ENCODE data around the gene GSAP. TPM values are rescaled to one million over a fixed set of nuclear protein-coding genes. Genes with fewer than 3 reads are reported as not detected.

The GSAP gene
- total RNA-seq, 1 experiment from 2014 or later = 6.5 TPM

DNA sequence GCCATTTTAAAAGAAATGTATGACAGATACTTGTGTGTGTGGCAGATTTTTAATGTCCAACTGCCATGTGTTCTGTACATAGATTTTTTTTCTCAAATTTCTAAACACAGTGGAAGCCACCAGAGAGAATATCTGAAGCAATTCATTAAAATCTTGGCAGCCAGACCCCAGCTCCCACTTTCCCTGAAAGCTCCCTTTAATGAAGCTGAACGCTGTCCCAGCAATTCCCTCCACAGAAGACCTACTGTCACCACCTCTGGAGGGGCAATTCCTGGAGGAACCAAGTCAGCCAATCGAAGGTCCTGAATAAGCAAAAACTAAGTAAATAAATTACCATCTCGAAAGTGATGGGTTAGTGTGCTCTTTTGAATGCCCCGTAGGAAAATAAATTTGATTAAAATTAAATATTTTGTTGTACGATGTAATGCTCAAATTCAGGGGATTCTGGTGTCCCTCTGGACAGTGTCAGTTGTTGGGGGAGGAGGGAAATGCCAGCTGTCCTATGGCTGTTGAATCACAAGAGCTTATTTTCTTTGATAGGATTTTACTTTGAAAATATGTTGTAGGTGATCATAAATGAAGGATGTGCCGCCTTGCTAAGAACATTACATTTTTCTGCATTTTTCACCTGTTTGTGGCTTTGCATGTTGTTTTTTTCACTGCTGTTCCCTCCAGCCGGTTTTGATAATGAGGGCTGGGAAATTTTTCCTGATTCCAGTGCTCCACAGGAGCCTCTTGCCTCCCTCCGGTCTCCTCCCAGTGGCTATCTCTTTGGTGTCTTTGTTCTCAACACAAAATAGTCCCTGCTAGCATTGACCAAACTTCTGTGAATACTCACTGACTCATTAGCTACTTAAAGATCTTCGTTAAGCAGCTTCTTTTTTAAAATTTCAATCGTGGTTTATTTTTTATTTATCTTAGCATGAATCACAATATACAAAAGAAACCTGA is 9.2 kb upstream of the GSAP start:
- POLR2A ChIA-PET (ENCODE audit: unreplicated experiment) = interaction anchor here (0.5 to 1.5 kb wide), 14 partner anchors 10 to 509 kb away, joined by 3 to 40 read pairs (median 5); no protein-coding TSS in a partner anchor
- CTCF ChIA-PET = interaction anchor here (0.6 to 0.7 kb wide), 3 partner anchors 94 to 172 kb away, joined by 3 read pairs; no protein-coding TSS in a partner anchor
- no peaks in the 10 kb centered on the region for H3K27me3 ChIP-seq (ENCODE audit: low read length)

DNA sequence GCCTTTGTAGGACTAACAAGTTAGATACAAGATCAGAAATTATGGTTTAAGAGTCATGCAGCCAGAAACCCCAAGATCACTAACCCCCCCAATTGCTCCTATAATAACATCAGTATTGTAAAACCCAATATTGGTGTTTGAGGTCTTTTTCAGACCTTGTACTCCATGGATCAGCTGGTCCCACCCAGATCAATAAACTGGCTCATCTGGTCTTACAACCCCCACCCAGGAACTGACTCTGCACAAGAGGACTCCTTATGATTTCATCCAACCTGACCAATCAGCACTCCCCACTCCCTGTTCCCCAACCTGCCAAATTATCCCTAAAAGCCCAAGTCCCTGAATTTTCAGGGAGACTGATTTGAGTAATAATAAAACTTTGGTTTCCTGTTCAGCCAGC is 6.4 kb upstream of the GSAP start:
- ATAC-seq (no peak), DNase-seq (no peak)
- Histone ChIP-seq H4K20me1 (ENCODE audit: low read length) (no peaks in the 10 kb centered on the region), H3K4me1 (ENCODE audit: insufficient read depth, low read length) (peaks cover 58% of the 10 kb centered on the region), H3K79me2 (ENCODE audit: low read length) (no peaks in the 10 kb centered on the region), H2AFZ (ENCODE audit: low read length) (no peak overlapping the region), H3K27me3 (ENCODE audit: low read length) (no peaks in the 10 kb centered on the region), H3K4me2 (ENCODE audit: low read length) (0 out of 2 replicates have a peak overlapping the region, but pooled peaks have one; percentile 26), H3K9me2 (replicated peaks; ENCODE audit: low read length) (no peaks in the 10 kb centered on the region), H3K9ac (ENCODE audit: low read length) (no peak overlapping the region), H3K27ac (ENCODE audit: low read length) (no peak overlapping the region), H3F3A (ENCODE audit: low read length, unreplicated experiment) (peaks cover 7% of the 10 kb centered on the region), H3K36me3 (ENCODE audit: low read depth, low read length) (no peaks in the 10 kb centered on the region), H3K9me3 (ENCODE audit: low read length) (no peaks in the 10 kb centered on the region), H3K4me3 (ENCODE audit: low read length) (no peak overlapping the region)
- POLR2A ChIA-PET (ENCODE audit: unreplicated experiment) = no interaction called here
- intact Hi-C loops (cut with micrococcal nuclease) = loop anchor here (10.0 kb wide), 1 partner anchor 48 kb away; no protein-coding TSS in a partner anchor
- CTCF ChIA-PET = no interaction called here
- TF ChIP-seq, protein P1, sequence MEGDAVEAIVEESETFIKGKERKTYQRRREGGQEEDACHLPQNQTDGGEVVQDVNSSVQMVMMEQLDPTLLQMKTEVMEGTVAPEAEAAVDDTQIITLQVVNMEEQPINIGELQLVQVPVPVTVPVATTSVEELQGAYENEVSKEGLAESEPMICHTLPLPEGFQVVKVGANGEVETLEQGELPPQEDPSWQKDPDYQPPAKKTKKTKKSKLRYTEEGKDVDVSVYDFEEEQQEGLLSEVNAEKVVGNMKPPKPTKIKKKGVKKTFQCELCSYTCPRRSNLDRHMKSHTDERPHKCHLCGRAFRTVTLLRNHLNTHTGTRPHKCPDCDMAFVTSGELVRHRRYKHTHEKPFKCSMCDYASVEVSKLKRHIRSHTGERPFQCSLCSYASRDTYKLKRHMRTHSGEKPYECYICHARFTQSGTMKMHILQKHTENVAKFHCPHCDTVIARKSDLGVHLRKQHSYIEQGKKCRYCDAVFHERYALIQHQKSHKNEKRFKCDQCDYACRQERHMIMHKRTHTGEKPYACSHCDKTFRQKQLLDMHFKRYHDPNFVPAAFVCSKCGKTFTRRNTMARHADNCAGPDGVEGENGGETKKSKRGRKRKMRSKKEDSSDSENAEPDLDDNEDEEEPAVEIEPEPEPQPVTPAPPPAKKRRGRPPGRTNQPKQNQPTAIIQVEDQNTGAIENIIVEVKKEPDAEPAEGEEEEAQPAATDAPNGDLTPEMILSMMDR (conservative IDR thresholded peaks at IDR 0.05; ENCODE audit: low read depth, low read length) = no peak
- TF ChIP-seq EZH2 (IDR thresholded peaks at IDR 0.05; ENCODE audit: low read length, unreplicated experiment) = no peak
- no peak for TF ChIP-seq EZH2phosphoT487 (IDR thresholded peaks at IDR 0.05; ENCODE audit: borderline replicate concordance, low read length)
- no TSS peak for BruUV-seq (replicated peaks)

More for the DNA sequence above, 9.2 kb upstream of the GSAP start:
- H2AFZ ChIP-seq (ENCODE audit: low read length) = peak overlapping the region; percentile 59
- no peaks in the 10 kb centered on the region for H3K36me3 ChIP-seq (ENCODE audit: low read depth, low read length)
- no peaks in the 10 kb centered on the region for H3K9me2 ChIP-seq (replicated peaks; ENCODE audit: low read length)
- H4K20me1 ChIP-seq (ENCODE audit: low read length) = no peaks in the 10 kb centered on the region
- peak overlapping the region; percentile 60 for H3K4me3 ChIP-seq (ENCODE audit: low read length)
- no peaks in the 10 kb centered on the region for H3K9me3 ChIP-seq (ENCODE audit: low read length)
- peak overlapping the region; percentile 80 for H3K4me2 ChIP-seq (ENCODE audit: low read length)
- peak overlapping the region; percentile 73 for H3K9ac ChIP-seq (ENCODE audit: low read length)
- H3K79me2 ChIP-seq (ENCODE audit: low read length) = no peaks in the 10 kb centered on the region
- intact Hi-C loops (cut with micrococcal nuclease) = loop anchor here (1.0 to 10.0 kb wide), 4 partner anchors 32 to 112 kb away; partner anchors contain the start of gene PTPN12
- TF ChIP-seq EZH2 (IDR thresholded peaks at IDR 0.05; ENCODE audit: low read length, unreplicated experiment) (no peak), EZH2phosphoT487 (IDR thresholded peaks at IDR 0.05; ENCODE audit: borderline replicate concordance, low read length) (no peak)
- TF ChIP-seq, protein P1 (conservative IDR thresholded peaks at IDR 0.05; ENCODE audit: low read depth, low read length) = no peak
- TSS peak; percentile 88 for BruUV-seq (replicated peaks)
- peaks cover 7% of the 10 kb centered on the region for H3F3A ChIP-seq (ENCODE audit: low read length, unreplicated experiment)
- H3K4me1 ChIP-seq (ENCODE audit: insufficient read depth, low read length) = peaks cover 60% of the 10 kb centered on the region
- ATAC-seq (peak; percentile 93), DNase-seq (peak; percentile 91)
- H3K27ac ChIP-seq (ENCODE audit: low read length) = peak overlapping the region; percentile 94
